HG03139 (cell line): ENCODE measurements around the gene SLC35D2.
"Not testable (repeated sequence)": the region's sequence is repeated elsewhere in the genome, so short reads cannot be mapped to it uniquely, and the experiment has no call there.

Experiments used
- ATAC-seq: cut with Tn5 transposase; IDR thresholded peaks from one replicate; pipeline ENCODE4 v1.9.1; 2021; ENCODE audit not compliant: unreplicated experiment

SLC35D2 gene

GRCh38 chr9:96400132-96400910, 16.8 kb upstream of the SLC35D2 start:
- ATAC-seq, result no peak

- ATAC-seq, result no peak
Measured at GRCh38 chr9:96399325-96399633, 15.8 kb upstream of the SLC35D2 start.

GRCh38 chr9:96398582-96399324, 15.2 kb upstream of the SLC35D2 start:
- no peak for ATAC-seq

- ATAC-seq, result no peak
Measured at GRCh38 chr9:96395964-96396363, 12.5 kb upstream of the SLC35D2 start.

GRCh38 chr9:96394832-96395496, 11.5 kb upstream of the SLC35D2 start:
- ATAC-seq, result no peak

GRCh38 chr9:96392263-96392662, 8.8 kb upstream of the SLC35D2 start:
- ATAC-seq, result no peak

GRCh38 chr9:96391021-96391765, 7.7 kb upstream of the SLC35D2 start:
- ATAC-seq, result no peak

GRCh38 chr9:96388144-96388543, 4.6 kb upstream of the SLC35D2 start:
- no peak for ATAC-seq

GRCh38 chr9:96386157-96386556, 2.6 kb upstream of the SLC35D2 start:
- ATAC-seq, result no peak

GRCh38 chr9:96382839-96383164, 709 bp downstream of the SLC35D2 start:
- ATAC-seq, result no peak

GRCh38 chr9:96382175-96382574, 1.3 kb downstream of the SLC35D2 start:
- ATAC-seq, result no peak

- ATAC-seq, result no peak
Measured at GRCh38 chr9:96381696-96382095, 1.8 kb downstream of the SLC35D2 start.

- no peak for ATAC-seq
Measured at GRCh38 chr9:96381125-96381524, 2.4 kb downstream of the SLC35D2 start.

- ATAC-seq, result no peak
Measured at GRCh38 chr9:96379461-96379860, 4.0 kb downstream of the SLC35D2 start.

GRCh38 chr9:96378187-96378586, 5.3 kb downstream of the SLC35D2 start:
- no peak for ATAC-seq

GRCh38 chr9:96376891-96377874, 6.3 kb downstream of the SLC35D2 start:
- no peak for ATAC-seq

- not testable (repeated sequence) for ATAC-seq
Measured at GRCh38 chr9:96375507-96375906, 8.0 kb downstream of the SLC35D2 start.

GRCh38 chr9:96367943-96368342, 15.6 kb downstream of the SLC35D2 start:
- no peak for ATAC-seq

GRCh38 chr9:96363175-96363967, 20.1 kb downstream of the SLC35D2 start:
- ATAC-seq, result no peak
